GM13976 (cell line): ENCODE data around the gene COL4A1.

Source experiments
- DNase-seq: peaks from one replicate; pipeline ENCODE4 v3.0.0; 2012; ENCODE audit warnings: low spot score
- in situ Hi-C: fragments of 300-500 bp; cut with MboI; formaldehyde crosslinking; loops from one replicate; pipeline ENCODE4 v1.12.0; 2022; ENCODE audit warnings: low sequenced_read_pairs, mixed read lengths, inconsistent platforms; ENCODE audit not compliant: unreplicated experiment
- TF ChIP-seq, protein P1 (sequence below): IDR thresholded peaks from 2 replicates; pipeline ENCODE4 v1.5.1; 2012; ENCODE audit warnings: borderline replicate concordance, mild to moderate bottlenecking; ENCODE audit not compliant: insufficient read depth; ENCODE audit errors: extremely low read depth, missing control alignments, control extremely low read depth

The COL4A1 gene

GRCh38 chr13:110351636-110352420 lies 44.9 kb upstream of the COL4A1 start:
- in situ Hi-C loops, result no loop called here
- no peak for DNase-seq
- TF ChIP-seq, protein P1, sequence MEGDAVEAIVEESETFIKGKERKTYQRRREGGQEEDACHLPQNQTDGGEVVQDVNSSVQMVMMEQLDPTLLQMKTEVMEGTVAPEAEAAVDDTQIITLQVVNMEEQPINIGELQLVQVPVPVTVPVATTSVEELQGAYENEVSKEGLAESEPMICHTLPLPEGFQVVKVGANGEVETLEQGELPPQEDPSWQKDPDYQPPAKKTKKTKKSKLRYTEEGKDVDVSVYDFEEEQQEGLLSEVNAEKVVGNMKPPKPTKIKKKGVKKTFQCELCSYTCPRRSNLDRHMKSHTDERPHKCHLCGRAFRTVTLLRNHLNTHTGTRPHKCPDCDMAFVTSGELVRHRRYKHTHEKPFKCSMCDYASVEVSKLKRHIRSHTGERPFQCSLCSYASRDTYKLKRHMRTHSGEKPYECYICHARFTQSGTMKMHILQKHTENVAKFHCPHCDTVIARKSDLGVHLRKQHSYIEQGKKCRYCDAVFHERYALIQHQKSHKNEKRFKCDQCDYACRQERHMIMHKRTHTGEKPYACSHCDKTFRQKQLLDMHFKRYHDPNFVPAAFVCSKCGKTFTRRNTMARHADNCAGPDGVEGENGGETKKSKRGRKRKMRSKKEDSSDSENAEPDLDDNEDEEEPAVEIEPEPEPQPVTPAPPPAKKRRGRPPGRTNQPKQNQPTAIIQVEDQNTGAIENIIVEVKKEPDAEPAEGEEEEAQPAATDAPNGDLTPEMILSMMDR, result no peak

GRCh38 chr13:110350509-110350908 lies 43.6 kb upstream of the COL4A1 start:
- no peak for DNase-seq
- TF ChIP-seq, protein P1, result no peak
- in situ Hi-C loops, result no loop called here

- in situ Hi-C loops, result no loop called here
- TF ChIP-seq, protein P1, result no peak
- DNase-seq, result no peak
Measured at GRCh38 chr13:110350049-110350448, 43.1 kb upstream of the COL4A1 start.

- TF ChIP-seq, protein P1, result no peak
- DNase-seq, result no peak
- in situ Hi-C loops, result no loop called here
Measured at GRCh38 chr13:110349239-110349638, 42.3 kb upstream of the COL4A1 start.

DNA sequence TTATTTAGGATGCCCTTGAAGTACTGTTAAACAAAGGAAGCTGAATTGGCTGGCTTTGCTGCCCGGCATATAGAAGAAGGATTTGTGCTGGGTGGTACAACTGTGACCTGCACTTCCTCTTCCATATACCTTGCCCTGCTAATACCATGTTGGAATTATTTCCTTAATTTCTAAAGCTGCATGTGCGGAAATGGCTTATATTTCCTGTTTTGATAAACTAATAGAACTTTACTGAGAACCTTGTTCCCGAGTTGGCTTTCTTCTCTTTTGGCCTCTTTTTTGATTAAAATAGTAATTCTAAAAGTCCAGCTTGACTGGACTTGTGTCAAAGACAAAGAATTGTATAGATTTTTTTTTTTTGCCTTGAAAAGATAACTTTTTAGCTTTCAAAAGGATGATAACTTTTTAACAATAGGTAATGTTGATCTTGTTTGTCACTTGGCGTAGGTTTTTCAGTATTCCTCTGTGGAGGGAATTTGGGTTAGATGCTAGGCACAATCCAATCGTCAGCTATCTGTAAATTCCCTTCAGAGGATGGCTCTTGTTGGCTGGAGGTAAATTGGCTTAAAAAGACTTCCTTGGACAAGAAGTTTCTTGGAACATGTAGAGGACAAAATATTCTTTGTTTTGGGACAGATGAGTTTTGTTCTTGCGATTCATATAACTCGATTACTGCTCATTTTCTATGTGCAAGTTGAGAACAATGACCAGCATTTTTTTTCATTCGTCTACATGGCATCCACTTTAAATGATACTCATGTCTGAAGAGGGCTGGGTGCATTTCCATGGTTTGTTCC lies 41.5 kb upstream of the COL4A1 start:
- in situ Hi-C loops, result no loop called here

More for the DNA sequence above, 41.5 kb upstream of the COL4A1 start:
- TF ChIP-seq, protein P1, result no peak
- no peak for DNase-seq
